GM12801 (cell line): ENCODE data around the gene MYO16.

Source experiments
- CTCF ChIP-seq: IDR thresholded peaks from one replicate; pipeline ENCODE4 v1.5.1; 2011; ENCODE audit warnings: control low read depth; ENCODE audit not compliant: insufficient read length; ENCODE audit errors: extremely low read depth

MYO16 gene

GRCh38 chr13:108779308-108779707 lies 149.9 kb downstream of the MYO16 start:
- no peak for TF ChIP-seq CTCF

GRCh38 chr13:108780706-108781105 lies 151.3 kb downstream of the MYO16 start:
- TF ChIP-seq CTCF = no peak

- no peak for TF ChIP-seq CTCF
These were observed 151.9 kb downstream of the MYO16 start for GRCh38 chr13:108781312-108781711.

GRCh38 chr13:108785844-108786243 lies 156.4 kb downstream of the MYO16 start:
- no peak for TF ChIP-seq CTCF

- no peak for TF ChIP-seq CTCF
These were observed 157.2 kb downstream of the MYO16 start for GRCh38 chr13:108786456-108787200.

GRCh38 chr13:108787700-108788414 lies 158.4 kb downstream of the MYO16 start:
- no peak for TF ChIP-seq CTCF

GRCh38 chr13:108789476-108789875 lies 160.1 kb downstream of the MYO16 start:
- no peak for TF ChIP-seq CTCF
